ENCODE results near the gene ALDH18A1. TPM values are rescaled to one million over a fixed set of nuclear protein-coding genes. Genes with fewer than 3 reads are reported as not detected.

The ALDH18A1 gene
- total RNA-seq, 2 donors from 2014 or later, result 35.8 to 39.4 TPM

GRCh38 chr10:95616446-95616845 is 40.1 kb downstream of the ALDH18A1 start:
- no peak overlapping the region for H3K4me3 ChIP-seq
- no peak overlapping the region for H3K27ac ChIP-seq
- H3K36me3 ChIP-seq, result peaks cover 40% of the 10 kb centered on the region
- ATAC-seq (ENCODE audit: insufficient number of reproducible peaks, low FRiP score, low read depth) (no peak), DNase-seq (ENCODE audit: low spot score) (no peak)
- H3K9me3 ChIP-seq, result no peaks in the 10 kb centered on the region
- no peaks in the 10 kb centered on the region for H3K4me1 ChIP-seq (ENCODE audit: control insufficient read depth in 1 of 2, low read depth in 2 of 2)
- TF ChIP-seq, protein P1, sequence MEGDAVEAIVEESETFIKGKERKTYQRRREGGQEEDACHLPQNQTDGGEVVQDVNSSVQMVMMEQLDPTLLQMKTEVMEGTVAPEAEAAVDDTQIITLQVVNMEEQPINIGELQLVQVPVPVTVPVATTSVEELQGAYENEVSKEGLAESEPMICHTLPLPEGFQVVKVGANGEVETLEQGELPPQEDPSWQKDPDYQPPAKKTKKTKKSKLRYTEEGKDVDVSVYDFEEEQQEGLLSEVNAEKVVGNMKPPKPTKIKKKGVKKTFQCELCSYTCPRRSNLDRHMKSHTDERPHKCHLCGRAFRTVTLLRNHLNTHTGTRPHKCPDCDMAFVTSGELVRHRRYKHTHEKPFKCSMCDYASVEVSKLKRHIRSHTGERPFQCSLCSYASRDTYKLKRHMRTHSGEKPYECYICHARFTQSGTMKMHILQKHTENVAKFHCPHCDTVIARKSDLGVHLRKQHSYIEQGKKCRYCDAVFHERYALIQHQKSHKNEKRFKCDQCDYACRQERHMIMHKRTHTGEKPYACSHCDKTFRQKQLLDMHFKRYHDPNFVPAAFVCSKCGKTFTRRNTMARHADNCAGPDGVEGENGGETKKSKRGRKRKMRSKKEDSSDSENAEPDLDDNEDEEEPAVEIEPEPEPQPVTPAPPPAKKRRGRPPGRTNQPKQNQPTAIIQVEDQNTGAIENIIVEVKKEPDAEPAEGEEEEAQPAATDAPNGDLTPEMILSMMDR (IDR thresholded peaks at IDR 0.05), result no peak
- H3K27me3 ChIP-seq (replicated peaks; ENCODE audit: insufficient read depth), result no peaks in the 10 kb centered on the region

GRCh38 chr10:95613330-95613729 is 43.2 kb downstream of the ALDH18A1 start:
- no peak overlapping the region for H3K27ac ChIP-seq
- no peaks in the 10 kb centered on the region for H3K9me3 ChIP-seq
- H3K27me3 ChIP-seq (replicated peaks; ENCODE audit: insufficient read depth), result no peaks in the 10 kb centered on the region
- H3K4me3 ChIP-seq, result no peak overlapping the region
- TF ChIP-seq, protein P1 (IDR thresholded peaks at IDR 0.05), result no peak
- H3K36me3 ChIP-seq, result peaks cover 48% of the 10 kb centered on the region
- DNase-seq (ENCODE audit: low spot score) (no peak), ATAC-seq (ENCODE audit: insufficient number of reproducible peaks, low FRiP score, low read depth) (no peak)
- H3K4me1 ChIP-seq (ENCODE audit: control insufficient read depth in 1 of 2, low read depth in 2 of 2), result no peaks in the 10 kb centered on the region

DNA sequence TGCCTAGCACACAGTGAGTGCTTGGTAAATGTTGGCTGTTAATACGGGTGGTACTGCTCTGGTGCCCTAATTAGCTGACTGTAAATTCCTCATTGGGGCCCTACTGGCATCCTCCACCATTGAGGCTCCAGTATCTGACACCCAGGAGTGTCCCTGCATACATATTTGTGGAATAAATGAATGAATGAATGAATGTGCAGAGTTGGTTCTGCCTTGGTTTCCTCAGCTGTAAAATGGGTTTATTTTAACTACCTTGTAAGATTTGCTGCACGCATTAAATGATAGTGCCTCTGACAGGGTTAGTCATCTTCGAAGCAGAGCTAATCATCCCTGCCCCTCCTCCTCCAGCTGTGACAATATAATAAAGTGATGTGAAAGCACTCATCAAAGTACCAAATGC is 45.8 kb downstream of the ALDH18A1 start:
- H3K4me3 ChIP-seq, result no peak overlapping the region
- H3K27ac ChIP-seq, result no peak overlapping the region
- peaks cover 31% of the 10 kb centered on the region for H3K36me3 ChIP-seq
- no peaks in the 10 kb centered on the region for H3K27me3 ChIP-seq (replicated peaks; ENCODE audit: insufficient read depth)
- TF ChIP-seq, protein P1 (IDR thresholded peaks at IDR 0.05), result no peak
- no peak for ATAC-seq (ENCODE audit: insufficient number of reproducible peaks, low FRiP score, low read depth)
- DNase-seq (ENCODE audit: low spot score), result no peak
- no peaks in the 10 kb centered on the region for H3K9me3 ChIP-seq
- H3K4me1 ChIP-seq (ENCODE audit: control insufficient read depth in 1 of 2, low read depth in 2 of 2), result peaks cover 0 to 18% of the 10 kb centered on the region in 2 donors

DNA sequence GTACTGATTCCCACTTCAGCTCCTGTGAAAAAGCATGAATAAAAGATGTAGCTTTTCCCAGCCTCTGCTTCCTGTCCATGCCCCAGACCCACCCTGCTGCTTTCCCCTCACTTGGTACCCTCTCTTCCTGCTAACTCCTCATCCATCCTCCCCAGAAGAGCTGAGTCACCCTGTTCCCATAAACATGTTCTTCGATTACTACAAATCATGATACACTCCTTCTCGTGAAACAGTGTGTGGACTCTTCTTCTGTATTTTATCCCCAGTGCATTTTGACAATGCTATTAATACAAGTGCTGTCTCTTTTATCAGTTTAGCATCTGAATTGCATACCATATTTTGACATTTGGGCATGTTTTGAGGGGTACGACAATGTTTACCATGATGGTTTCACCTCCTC is 49.6 kb downstream of the ALDH18A1 start:
- ATAC-seq (ENCODE audit: insufficient number of reproducible peaks, low FRiP score, low read depth) (no peak), DNase-seq (ENCODE audit: low spot score) (no peak)
- TF ChIP-seq, protein P1 (IDR thresholded peaks at IDR 0.05), result no peak
- H3K27ac ChIP-seq, result peak overlapping the region; percentile 46 to 83
- H3K9me3 ChIP-seq, result no peaks in the 10 kb centered on the region
- H3K4me1 ChIP-seq (ENCODE audit: control insufficient read depth in 1 of 2, low read depth in 2 of 2), result peaks cover 8 to 36% of the 10 kb centered on the region in 2 donors
- H3K27me3 ChIP-seq (replicated peaks; ENCODE audit: insufficient read depth), result no peaks in the 10 kb centered on the region
- peaks cover 21% of the 10 kb centered on the region for H3K36me3 ChIP-seq
- no peak overlapping the region for H3K4me3 ChIP-seq

- H3K27me3 ChIP-seq (replicated peaks; ENCODE audit: insufficient read depth), result no peaks in the 10 kb centered on the region
- TF ChIP-seq, protein P1 (IDR thresholded peaks at IDR 0.05), result no peak
- H3K36me3 ChIP-seq, result peaks cover 11% of the 10 kb centered on the region
- ATAC-seq (ENCODE audit: insufficient number of reproducible peaks, low FRiP score, low read depth) (peak; percentile 31), DNase-seq (ENCODE audit: low spot score) (peak; percentile 21)
- peak overlapping the region; percentile 81 to 83 for H3K27ac ChIP-seq
- no peaks in the 10 kb centered on the region for H3K9me3 ChIP-seq
- H3K4me3 ChIP-seq, result no peak overlapping the region
- H3K4me1 ChIP-seq (ENCODE audit: control insufficient read depth in 1 of 2, low read depth in 2 of 2), result peaks cover 8 to 45% of the 10 kb centered on the region in 2 donors
Observed at GRCh38 chr10:95605163-95605562, 51.3 kb downstream of the ALDH18A1 start.

Measured in thoracic aorta (tissue), 2 donors.